HG02623 (cell line): ENCODE data around the gene ZNF638.

Source experiments
- ATAC-seq: cut with Tn5 transposase; IDR thresholded peaks from one replicate; pipeline ENCODE4 v1.9.1; 2021; ENCODE audit warnings: moderate library complexity; ENCODE audit not compliant: unreplicated experiment

The ZNF638 gene

GRCh38 chr2:71467180-71467815 is 135.7 kb downstream of the ZNF638 start:
- ATAC-seq: no peak

GRCh38 chr2:71468279-71469015 is 136.9 kb downstream of the ZNF638 start:
- no peak for ATAC-seq

- ATAC-seq: no peak
These were observed 138.1 kb downstream of the ZNF638 start for GRCh38 chr2:71469403-71470398.

- ATAC-seq: no peak
These were observed 139.7 kb downstream of the ZNF638 start for GRCh38 chr2:71471276-71471675.

- ATAC-seq: no peak
These were observed 140.4 kb downstream of the ZNF638 start for GRCh38 chr2:71472019-71472418.

GRCh38 chr2:71473346-71474031 is 141.9 kb downstream of the ZNF638 start:
- no peak for ATAC-seq

- ATAC-seq: no peak
These were observed 142.6 kb downstream of the ZNF638 start for GRCh38 chr2:71474116-71474743.

GRCh38 chr2:71474744-71475397 is 143.3 kb downstream of the ZNF638 start:
- ATAC-seq: no peak

GRCh38 chr2:71476495-71476894 is 144.9 kb downstream of the ZNF638 start:
- no peak for ATAC-seq

GRCh38 chr2:71477231-71477691 is 145.7 kb downstream of the ZNF638 start:
- no peak for ATAC-seq

GRCh38 chr2:71478806-71479205 is 147.2 kb downstream of the ZNF638 start:
- ATAC-seq: no peak

- no peak for ATAC-seq
These were observed 147.7 kb downstream of the ZNF638 start for GRCh38 chr2:71479261-71479660.

GRCh38 chr2:71481111-71481510 is 149.5 kb downstream of the ZNF638 start:
- no peak for ATAC-seq

GRCh38 chr2:71482055-71482454 is 150.5 kb downstream of the ZNF638 start:
- no peak for ATAC-seq

GRCh38 chr2:71483246-71483645 is 151.7 kb downstream of the ZNF638 start:
- ATAC-seq: no peak

- ATAC-seq: no peak
These were observed 152.8 kb downstream of the ZNF638 start for GRCh38 chr2:71484354-71484753.
